Lower leg skin (tissue), 4 donors: ENCODE data around the gene USP25. TPM values are rescaled to one million over a fixed set of nuclear protein-coding genes. Genes with fewer than 3 reads are reported as not detected.

Experiments
- DNase-seq, 2 donors: peaks; one replicate each; pipeline ENCODE4 v3.0.0-alpha.2; 2019; ENCODE audit warnings: low spot score in 2 of 2
- H3K4me3 ChIP-seq: fragments of 200-600 bp; sonication (generic); 2 replicates; pipeline ENCODE4 v1.5.1; 2017; ENCODE audit warnings: mild to moderate bottlenecking, low read depth; ENCODE audit not compliant: poor library complexity, severe bottlenecking
- POLR2A ChIP-seq, 2 donors: fragments of 450-650 bp; IDR thresholded peaks; one replicate each; pipeline ENCODE4 v1.6.1; 2016 to 2017; ENCODE audit warnings: antibody characterized with exemption in 2 of 2, mild to moderate bottlenecking in 1 of 2, moderate library complexity in 1 of 2
- WGBS, 2 donors: methylation state at CpG; one replicate each; pipeline ENCODE4 v1.1.5; 2018; 5-methylcytosine and 5-hydroxymethylcytosine counted together
- intact Hi-C: fragments of 100-400 bp; cut with DNase I; formaldehyde crosslinking; loops from one replicate; pipeline ENCODE4 v1.15.0; 2023; ENCODE audit warnings: low total_unique reads
- total RNA-seq, 4 donors: library from RNA; depleted of rRNA; stranded (reverse); fragments of >200 nt; gene quantifications; one replicate each; pipeline ENCODE4 v1.1.0, GENCODE V29; 2016
- TF ChIP-seq, protein P1 (sequence below), 3 donors: fragments of 450-650 bp; IDR thresholded peaks; one replicate each; pipeline ENCODE4 v1.5.1; 2016; ENCODE audit warnings: antibody characterized with exemption in 3 of 3, mild to moderate bottlenecking in 3 of 3, moderate library complexity in 2 of 3

Gene USP25
- total RNA-seq, 4 donors from 2014 or later: 20.4 to 37.4 (median 32.3) TPM

DNA sequence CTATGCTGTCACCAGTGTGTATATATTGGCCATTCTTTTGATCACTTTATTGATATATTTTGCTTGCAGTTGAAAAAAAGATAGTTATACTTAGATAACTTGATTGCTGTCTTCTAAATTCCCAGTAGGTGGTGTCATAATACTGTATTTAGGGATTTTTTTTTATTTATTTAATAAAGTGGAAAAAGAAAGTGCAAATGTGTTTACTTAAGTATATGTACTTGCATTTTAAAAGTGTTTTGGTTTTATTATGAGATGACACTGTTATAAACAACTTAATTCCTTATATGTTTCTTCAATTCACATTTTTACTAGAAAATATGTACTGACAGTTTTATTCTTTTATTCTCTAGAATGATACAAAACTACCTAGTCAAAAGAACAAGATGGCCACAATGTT lies 164.8 kb downstream of the USP25 start:
- no peak for DNase-seq
- H3K4me3 ChIP-seq: no peak overlapping the region
- TF ChIP-seq, protein P1, sequence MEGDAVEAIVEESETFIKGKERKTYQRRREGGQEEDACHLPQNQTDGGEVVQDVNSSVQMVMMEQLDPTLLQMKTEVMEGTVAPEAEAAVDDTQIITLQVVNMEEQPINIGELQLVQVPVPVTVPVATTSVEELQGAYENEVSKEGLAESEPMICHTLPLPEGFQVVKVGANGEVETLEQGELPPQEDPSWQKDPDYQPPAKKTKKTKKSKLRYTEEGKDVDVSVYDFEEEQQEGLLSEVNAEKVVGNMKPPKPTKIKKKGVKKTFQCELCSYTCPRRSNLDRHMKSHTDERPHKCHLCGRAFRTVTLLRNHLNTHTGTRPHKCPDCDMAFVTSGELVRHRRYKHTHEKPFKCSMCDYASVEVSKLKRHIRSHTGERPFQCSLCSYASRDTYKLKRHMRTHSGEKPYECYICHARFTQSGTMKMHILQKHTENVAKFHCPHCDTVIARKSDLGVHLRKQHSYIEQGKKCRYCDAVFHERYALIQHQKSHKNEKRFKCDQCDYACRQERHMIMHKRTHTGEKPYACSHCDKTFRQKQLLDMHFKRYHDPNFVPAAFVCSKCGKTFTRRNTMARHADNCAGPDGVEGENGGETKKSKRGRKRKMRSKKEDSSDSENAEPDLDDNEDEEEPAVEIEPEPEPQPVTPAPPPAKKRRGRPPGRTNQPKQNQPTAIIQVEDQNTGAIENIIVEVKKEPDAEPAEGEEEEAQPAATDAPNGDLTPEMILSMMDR (IDR thresholded peaks at IDR 0.05): no peak
- no peak for TF ChIP-seq POLR2A (IDR thresholded peaks at IDR 0.05)
- intact Hi-C loops: no loop called here

DNA sequence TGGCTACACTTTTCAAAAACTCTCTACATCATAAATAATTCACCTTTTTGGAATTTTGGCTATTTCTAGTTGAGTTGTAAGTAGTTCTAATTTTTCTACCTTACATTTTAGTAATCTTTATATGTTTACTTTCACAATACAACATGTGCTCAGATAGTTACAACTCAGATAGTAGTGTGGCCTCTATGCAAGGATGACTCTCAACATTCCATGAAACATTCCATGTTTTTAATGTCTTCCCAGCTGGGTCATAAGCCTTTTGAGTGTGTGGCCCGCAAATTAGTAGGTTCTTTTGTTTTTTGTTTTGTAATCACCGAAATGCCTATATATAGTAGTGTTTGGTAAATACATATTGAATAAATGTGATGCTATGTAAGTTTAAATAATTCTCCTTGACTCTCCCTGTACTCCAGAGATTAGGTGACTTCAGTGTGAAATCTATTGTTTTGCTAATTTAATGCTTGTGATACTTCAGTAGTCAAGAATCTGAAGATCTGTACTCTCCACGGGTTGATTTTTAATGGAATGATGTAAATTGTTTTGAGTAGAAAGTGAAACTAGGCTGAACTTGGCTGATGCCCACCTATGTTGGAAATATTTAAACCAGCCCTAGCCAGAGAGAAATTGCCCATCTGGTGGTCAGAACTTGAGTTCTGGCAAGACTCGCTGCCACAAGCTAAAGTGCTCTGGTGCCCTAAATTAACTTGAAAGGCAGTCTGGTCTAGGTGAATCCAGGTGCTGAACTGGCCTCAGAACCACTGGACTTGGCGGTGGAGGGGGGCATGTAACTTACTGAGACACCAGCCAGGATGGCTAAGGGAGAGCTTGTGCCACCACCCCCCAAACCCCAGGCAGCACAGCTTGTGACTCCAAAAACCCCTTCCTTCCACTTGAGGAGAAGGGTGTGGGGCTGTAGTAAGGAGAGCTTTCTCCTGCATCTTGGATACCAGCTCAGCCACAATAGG lies 165.6 kb downstream of the USP25 start:
- TF ChIP-seq POLR2A (IDR thresholded peaks at IDR 0.05): no peak
- TF ChIP-seq, protein P1 (IDR thresholded peaks at IDR 0.05): no peak
- 79 to 84% methylated on average over 5 of the region's 5 CpGs for WGBS, 2 donors
- H3K4me3 ChIP-seq: no peak overlapping the region
- DNase-seq: peak in 1 of 2 donors; percentile 71
- intact Hi-C loops: no loop called here

DNA sequence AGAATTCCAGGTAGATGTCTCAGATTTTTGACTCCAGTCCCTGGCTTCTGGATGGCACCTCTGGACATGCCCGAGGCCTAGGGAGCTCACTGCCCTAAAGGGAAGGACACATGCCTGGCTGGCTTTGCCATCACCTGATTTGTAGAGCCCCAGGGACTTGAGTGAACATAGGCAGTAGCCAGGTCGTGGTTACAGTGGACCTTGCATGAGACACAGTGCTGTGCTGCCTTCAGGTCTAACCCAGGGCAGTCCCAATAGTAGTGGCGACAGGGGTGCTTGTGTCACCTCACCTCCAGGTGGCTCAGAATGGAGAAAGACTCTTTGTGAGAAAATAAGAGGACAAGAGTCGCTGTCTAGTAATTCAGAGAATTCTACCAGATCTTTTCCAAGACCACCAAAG lies 166.7 kb downstream of the USP25 start:
- intact Hi-C loops: no loop called here
- DNase-seq: no peak
- no peak for TF ChIP-seq POLR2A (IDR thresholded peaks at IDR 0.05)
- TF ChIP-seq, protein P1 (IDR thresholded peaks at IDR 0.05): no peak
- no peak overlapping the region for H3K4me3 ChIP-seq
- WGBS, 2 donors: 93 to 96% methylated on average over 4 of the region's 4 CpGs

DNA sequence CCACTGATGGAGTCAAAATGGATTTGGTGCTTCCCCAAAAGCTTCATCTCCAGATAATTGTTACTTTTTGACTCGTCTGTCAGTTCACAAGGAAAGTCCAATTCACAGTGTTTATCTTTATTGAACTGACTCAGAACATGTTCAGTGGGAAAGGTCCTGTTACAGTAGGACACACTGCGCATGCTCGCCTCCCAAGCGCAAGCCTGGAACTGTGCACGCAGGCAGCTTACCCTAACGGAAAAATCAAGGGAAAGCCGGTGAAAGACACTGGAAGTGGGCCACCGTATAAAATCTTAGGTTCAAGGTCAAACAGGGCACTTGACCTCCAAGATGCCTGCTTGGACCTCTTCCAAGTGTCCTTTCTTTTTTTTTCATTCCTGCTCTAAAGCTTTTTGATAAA lies 174.6 kb downstream of the USP25 start:
- H3K4me3 ChIP-seq: no peak overlapping the region
- 89 to 90% methylated on average over 8 of the region's 8 CpGs for WGBS, 2 donors
- intact Hi-C loops: no loop called here
- TF ChIP-seq, protein P1 (IDR thresholded peaks at IDR 0.05): no peak
- TF ChIP-seq POLR2A (IDR thresholded peaks at IDR 0.05): no peak
- no peak for DNase-seq

DNA sequence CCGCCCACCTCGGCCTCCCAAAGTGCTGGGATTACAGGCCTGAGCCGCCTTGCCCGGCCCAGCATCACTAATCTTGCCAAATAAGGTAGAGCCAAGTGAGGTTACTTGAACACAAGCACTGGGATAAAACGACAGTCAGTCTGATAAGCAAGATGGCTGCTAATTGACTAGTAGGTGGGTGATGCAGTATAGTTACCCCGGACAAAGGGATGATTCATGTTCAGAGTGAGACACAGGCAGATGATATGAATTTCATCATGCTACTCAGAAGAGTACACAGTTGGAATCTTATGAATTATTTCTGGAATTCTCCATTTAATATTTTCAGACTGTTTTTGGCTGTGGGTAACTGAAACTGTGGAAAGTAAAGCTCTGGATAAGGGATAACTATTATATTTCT lies 178.4 kb downstream of the USP25 start:
- TF ChIP-seq, protein P1 (IDR thresholded peaks at IDR 0.05): no peak
- TF ChIP-seq POLR2A (IDR thresholded peaks at IDR 0.05): no peak
- DNase-seq: no peak
- 87 to 90% methylated on average over 6 of the region's 6 CpGs for WGBS, 2 donors
- H3K4me3 ChIP-seq: no peak overlapping the region
- intact Hi-C loops: no loop called here
